ENCODE data around the gene CBX7. TPM values are rescaled to one million over a fixed set of nuclear protein-coding genes. Genes with fewer than 3 reads are reported as not detected.

The CBX7 gene
- total RNA-seq, 2 experiments from 2014 or later, result 11.9 to 19.6 TPM

- DNase-seq (ENCODE audit: low spot score), result no peak
- Histone ChIP-seq H3K9me3 (ENCODE audit: low read length) (no peaks in the 10 kb centered on the region), H3K4me3 (ENCODE audit: low read depth, low read length, poor library complexity, severe bottlenecking) (no peak overlapping the region), H3K9me2 (ENCODE audit: insufficient read depth, low read length) (no peaks in the 10 kb centered on the region), H3K79me2 (ENCODE audit: insufficient read depth, low read depth, low read length) (no peaks in the 10 kb centered on the region), H3K4me2 (ENCODE audit: low read length) (peak overlapping the region; percentile 50), H4K20me1 (ENCODE audit: insufficient read depth, low read length) (no peaks in the 10 kb centered on the region), H3K27ac (ENCODE audit: low read depth, low read length, poor library complexity, severe bottlenecking) (peak overlapping the region; percentile 20), H3K36me3 (ENCODE audit: insufficient read depth, low read length) (no peaks in the 10 kb centered on the region), H3K4me1 (ENCODE audit: insufficient read depth, low read length, poor library complexity, severe bottlenecking) (peaks cover 64% of the 10 kb centered on the region), H2AFZ (ENCODE audit: low read length) (no peak overlapping the region)
- CTCF ChIA-PET (ENCODE audit: unreplicated experiment), result interaction anchor here (0.6 to 1.1 kb wide), 2 partner anchors 145 to 295 kb away, joined by 3 to 5 read pairs; no protein-coding TSS in a partner anchor
- TF ChIP-seq CTCF (conservative IDR thresholded peaks at IDR 0.05; ENCODE audit: low read length) (no peak), EZH2phosphoT487 (IDR thresholded peaks at IDR 0.05; ENCODE audit: borderline replicate concordance, low read depth, low read length) (no peak)
- no TSS peak for BruUV-seq (replicated peaks)
- intact Hi-C loops (cut with micrococcal nuclease; ENCODE audit: unreplicated experiment), result no loop called here
- POLR2A ChIA-PET, result interaction anchor here (0.6 to 2.0 kb wide), 4 partner anchors 65 to 1670 kb away, joined by 3 to 11 read pairs (median 6); partner anchors contain the start of genes APOBEC3C and RPL3
Observed at GRCh38 chr22:39148026-39148726, 4.3 kb downstream of the CBX7 start.

- H3K4me3 ChIP-seq (ENCODE audit: low read depth, low read length, poor library complexity, severe bottlenecking), result no peak overlapping the region
- H3K9me2 ChIP-seq (ENCODE audit: insufficient read depth, low read length), result no peaks in the 10 kb centered on the region
- H3K4me2 ChIP-seq (ENCODE audit: low read length), result no peak overlapping the region
- POLR2A ChIA-PET, result no interaction called here
- TF ChIP-seq EZH2phosphoT487 (IDR thresholded peaks at IDR 0.05; ENCODE audit: borderline replicate concordance, low read depth, low read length), result no peak
- TF ChIP-seq CTCF (conservative IDR thresholded peaks at IDR 0.05; ENCODE audit: low read length), result no peak
- CTCF ChIA-PET (ENCODE audit: unreplicated experiment), result interaction anchor here (0.6 kb wide), 1 partner anchor 295 kb away, joined by 5 read pairs; no protein-coding TSS in a partner anchor
- BruUV-seq (replicated peaks), result no TSS peak
- intact Hi-C loops (cut with micrococcal nuclease; ENCODE audit: unreplicated experiment), result no loop called here
- H4K20me1 ChIP-seq (ENCODE audit: insufficient read depth, low read length), result no peaks in the 10 kb centered on the region
- H3K36me3 ChIP-seq (ENCODE audit: insufficient read depth, low read length), result no peaks in the 10 kb centered on the region
- H3K79me2 ChIP-seq (ENCODE audit: insufficient read depth, low read depth, low read length), result no peaks in the 10 kb centered on the region
- no peak for DNase-seq (ENCODE audit: low spot score)
- H2AFZ ChIP-seq (ENCODE audit: low read length), result no peak overlapping the region
- peaks cover 59% of the 10 kb centered on the region for H3K4me1 ChIP-seq (ENCODE audit: insufficient read depth, low read length, poor library complexity, severe bottlenecking)
- H3K27ac ChIP-seq (ENCODE audit: low read depth, low read length, poor library complexity, severe bottlenecking), result no peak overlapping the region
- no peaks in the 10 kb centered on the region for H3K9me3 ChIP-seq (ENCODE audit: low read length)
Observed at GRCh38 chr22:39147335-39148025, 5.0 kb downstream of the CBX7 start.

Measured in OCI-LY7 (cell line).